OCI-M2 (cell line): Measurements from ENCODE around the gene IL16.

Experiments
- DNase-seq: peaks from one replicate; lab custom pipeline; 2025; ENCODE audit not compliant: unreplicated experiment; lab: John Stamatoyannopoulos, UW

IL16 gene

GRCh38 chr15:81174125-81174791 is 22.4 kb upstream of the IL16 start:
- no peak for DNase-seq

GRCh38 chr15:81174792-81175327 is 21.8 kb upstream of the IL16 start:
- DNase-seq = no peak

- DNase-seq = no peak
Observed at GRCh38 chr15:81175496-81175895, 21.2 kb upstream of the IL16 start.

- DNase-seq = no peak
Observed at GRCh38 chr15:81176291-81176893, 20.3 kb upstream of the IL16 start.

- no peak for DNase-seq
Observed at GRCh38 chr15:81178365-81178764, 18.3 kb upstream of the IL16 start.

- no peak for DNase-seq
Observed at GRCh38 chr15:81181220-81181619, 15.5 kb upstream of the IL16 start.

- no peak for DNase-seq
Observed at GRCh38 chr15:81182031-81182755, 14.5 kb upstream of the IL16 start.

- DNase-seq = no peak
Observed at GRCh38 chr15:81182756-81183438, 13.8 kb upstream of the IL16 start.

- no peak for DNase-seq
Observed at GRCh38 chr15:81183439-81183775, 13.3 kb upstream of the IL16 start.

GRCh38 chr15:81184188-81184587 is 12.5 kb upstream of the IL16 start:
- no peak for DNase-seq

GRCh38 chr15:81185631-81186295 is 10.9 kb upstream of the IL16 start:
- no peak for DNase-seq

- no peak for DNase-seq
Observed at GRCh38 chr15:81188354-81188753, 8.3 kb upstream of the IL16 start.

GRCh38 chr15:81189583-81190283 is 6.9 kb upstream of the IL16 start:
- no peak for DNase-seq

- no peak for DNase-seq
Observed at GRCh38 chr15:81190922-81191507, 5.7 kb upstream of the IL16 start.

GRCh38 chr15:81191701-81192100 is 5.0 kb upstream of the IL16 start:
- no peak for DNase-seq

GRCh38 chr15:81194723-81195122 is 2.0 kb upstream of the IL16 start:
- DNase-seq = no peak

GRCh38 chr15:81195339-81195864 is 1.3 kb upstream of the IL16 start:
- no peak for DNase-seq

GRCh38 chr15:81197255-81197630 is 564 bp downstream of the IL16 start:
- no peak for DNase-seq

GRCh38 chr15:81197688-81198281 is 1.1 kb downstream of the IL16 start:
- DNase-seq = no peak
